Psoas muscle (tissue), 8 donors: Measurements from ENCODE around the gene CDH7. TPM values are rescaled to one million over a fixed set of nuclear protein-coding genes. Genes with fewer than 3 reads are reported as not detected.

Source experiments
- ATAC-seq, 4 donors: fragments of 200-7000 bp; cut with Tn5 transposase; one replicate each; pipeline ENCODE4 v1.9.1; 2020; ENCODE audit warnings: moderate library complexity in 3 of 4, mild to moderate bottlenecking in 2 of 4
- DNase-seq, 2 donors: peaks; one replicate each; pipeline ENCODE4 v3.0.0-alpha.2; 2020
- H3K27ac ChIP-seq: fragments of 200-600 bp; one replicate; pipeline ENCODE4 v1.8.0; 2022
- H3K27me3 ChIP-seq, 3 donors: fragments of 200-600 bp in 1 of 3; one replicate each; pipeline versions ENCODE4 v1.6.1 to v1.8.0; 2013 to 2022; ENCODE audit warnings: low read length in 2 of 3, mild to moderate bottlenecking in 2 of 3, moderate library complexity in 1 of 3; ENCODE audit not compliant: insufficient read depth in 3 of 3
- H3K36me3 ChIP-seq, 2 donors: fragments of 200-600 bp in 1 of 2; one replicate each; pipeline versions ENCODE4 v1.6.1 to v1.8.0; 2013 to 2022; ENCODE audit warnings: low read depth in 1 of 2, mild to moderate bottlenecking in 1 of 2, moderate library complexity in 1 of 2; ENCODE audit not compliant: insufficient read depth in 1 of 2
- H3K4me1 ChIP-seq: fragments of 200-600 bp; one replicate; pipeline ENCODE4 v1.8.0; 2022
- H3K4me3 ChIP-seq: fragments of 200-600 bp; one replicate; pipeline ENCODE4 v1.8.0; 2022; ENCODE audit warnings: mild to moderate bottlenecking
- H3K9me3 ChIP-seq: fragments of 200-600 bp; one replicate; pipeline ENCODE4 v1.8.0; 2022
- CTCF ChIP-seq: fragments of 200-600 bp; IDR thresholded peaks from one replicate; pipeline ENCODE4 v1.8.0; 2022; ENCODE audit warnings: antibody characterized with exemption
- WGBS, 3 donors: extraction: QIAGEN DNeasy Blood & Tissue Kit; methylation state at CpG; one replicate each; pipeline versions ENCODE4 v1.1.6 to v1.1.7; 2013; 5-methylcytosine and 5-hydroxymethylcytosine counted together
- intact Hi-C, 2 donors: fragments of 100-400 bp; cut with DNase I; formaldehyde crosslinking; loops; one replicate each; pipeline versions ENCODE4 v1.11.0 to v1.14.2; 2022
- polyA plus RNA-seq, 3 donors: library from polyadenylated mRNA; stranded (reverse); fragments of 200-250 nt; gene quantifications; one replicate each; pipeline ENCODE4 v1.2.3, GENCODE V29; 2013
- total RNA-seq, 4 donors: library from RNA; stranded (reverse); fragmentation: NEBNext Ultra II Directional in 2 of 4; extraction: Animal tissue kit (Norgen Biotek cat#: 25700) in 2 of 4; gene quantifications; one replicate each; pipeline versions ENCODE4 v1.2.1 to v1.2.4, GENCODE V29; 2021 to 2023
- donor health status: healthy with polysubstance abuse.
- donor health status: DM: no; HTN: no; CAD: no; lungs with moderate emphysema.
- donor health status: Bipolar disorder and iron deficiency.
- donor health status: healthy.
- donor health status: DM: yes; HTN: yes; CAD: no.
- donor health status: DM: no; HTN: no; CAD: no.
- donor health status: DM: no; HTN: no; CAD: no.
- donor health status: DM: yes; HTN: yes; CAD: no.

Gene CDH7
- total and polyA plus RNA-seq, 7 donors = under 0.01 TPM; not detected in 6

- no peak for TF ChIP-seq CTCF
- 66 to 79% (median 74%) methylated on average over 4 of the region's 4 CpGs for WGBS, 3 donors
- H3K9me3 ChIP-seq = no peaks in the 10 kb centered on the region
- no peak overlapping the region for H3K27ac ChIP-seq
- no peaks in the 10 kb centered on the region for H3K4me1 ChIP-seq
- DNase-seq (no peak), ATAC-seq (no peak)
- no peak overlapping the region for H3K4me3 ChIP-seq
- H3K27me3 ChIP-seq = no peaks in the 10 kb centered on the region
- intact Hi-C loops = no loop called here
- no peaks in the 10 kb centered on the region for H3K36me3 ChIP-seq
Observed at GRCh38 chr18:65792456-65793074, 41.8 kb downstream of the CDH7 start.

DNA sequence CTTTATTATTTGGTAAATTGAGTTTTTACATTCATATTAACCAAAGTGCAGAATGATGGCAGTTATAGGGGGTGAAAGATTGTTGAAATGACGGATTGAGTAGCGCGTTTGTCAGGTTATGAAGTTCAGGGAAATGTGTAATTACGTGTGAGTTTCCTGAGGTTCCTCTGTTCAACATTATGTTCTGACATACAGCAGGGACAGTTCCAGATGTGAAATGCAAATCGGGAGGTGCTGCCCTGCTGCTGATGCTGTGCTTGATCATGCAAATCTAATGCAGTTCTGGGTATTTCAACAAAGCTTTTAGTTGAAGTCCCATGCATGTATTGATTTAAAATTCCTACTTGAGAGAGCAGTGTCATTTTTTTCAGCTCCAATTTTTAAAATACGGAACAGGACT lies 57.9 kb downstream of the CDH7 start:
- TF ChIP-seq CTCF = no peak
- no peaks in the 10 kb centered on the region for H3K4me1 ChIP-seq

DNA sequence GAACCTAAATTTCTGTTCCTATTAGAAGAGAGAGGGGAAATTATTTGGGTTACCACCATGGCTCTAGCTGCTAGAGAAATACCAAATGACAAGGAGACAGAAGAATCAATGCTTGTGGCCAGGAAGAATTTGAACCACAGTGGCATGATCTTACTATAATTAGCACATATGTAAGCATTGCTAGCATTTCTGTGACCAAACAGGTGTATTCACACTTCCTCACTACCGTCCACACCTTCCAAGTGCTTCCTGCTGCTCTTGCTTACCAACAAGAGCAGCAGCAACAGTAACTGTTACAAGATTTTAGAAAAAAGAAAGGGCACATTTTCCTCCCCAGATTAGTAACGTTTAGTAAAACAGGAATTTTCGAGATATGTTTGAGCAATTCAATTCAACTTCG lies 60.5 kb downstream of the CDH7 start:
- H3K27me3 ChIP-seq = no peaks in the 10 kb centered on the region
- H3K4me1 ChIP-seq = no peaks in the 10 kb centered on the region
- intact Hi-C loops = no loop called here
- DNase-seq = no peak
- no peaks in the 10 kb centered on the region for H3K9me3 ChIP-seq
- ATAC-seq = no peak
- H3K27ac ChIP-seq = no peak overlapping the region
- no peaks in the 10 kb centered on the region for H3K36me3 ChIP-seq
- WGBS, 3 donors = 63 to 69% (median 67%) methylated on average over 4 of the region's 4 CpGs
- no peak for TF ChIP-seq CTCF
- H3K4me3 ChIP-seq = no peak overlapping the region

More for the DNA sequence above, 57.9 kb downstream of the CDH7 start:
- no peak for ATAC-seq
- intact Hi-C loops = no loop called here
- no peak for DNase-seq
- Histone ChIP-seq H3K4me3 (no peak overlapping the region), H3K27ac (no peak overlapping the region), H3K9me3 (no peaks in the 10 kb centered on the region), H3K36me3 (no peaks in the 10 kb centered on the region), H3K27me3 (no peaks in the 10 kb centered on the region)
- WGBS, 3 donors = 61 to 71% (median 65%) methylated on average over 6 of the region's 6 CpGs

- DNase-seq (no peak), ATAC-seq (no peak)
- Histone ChIP-seq H3K27me3 (no peaks in the 10 kb centered on the region), H3K27ac (no peak overlapping the region), H3K9me3 (no peaks in the 10 kb centered on the region), H3K36me3 (no peaks in the 10 kb centered on the region), H3K4me1 (no peaks in the 10 kb centered on the region), H3K4me3 (no peak overlapping the region)
- 63 to 80% (median 75%) methylated on average over 2 of the region's 2 CpGs for WGBS, 3 donors
- TF ChIP-seq CTCF = no peak
- intact Hi-C loops = no loop called here
Observed at GRCh38 chr18:65815506-65815905, 64.7 kb downstream of the CDH7 start.

DNA sequence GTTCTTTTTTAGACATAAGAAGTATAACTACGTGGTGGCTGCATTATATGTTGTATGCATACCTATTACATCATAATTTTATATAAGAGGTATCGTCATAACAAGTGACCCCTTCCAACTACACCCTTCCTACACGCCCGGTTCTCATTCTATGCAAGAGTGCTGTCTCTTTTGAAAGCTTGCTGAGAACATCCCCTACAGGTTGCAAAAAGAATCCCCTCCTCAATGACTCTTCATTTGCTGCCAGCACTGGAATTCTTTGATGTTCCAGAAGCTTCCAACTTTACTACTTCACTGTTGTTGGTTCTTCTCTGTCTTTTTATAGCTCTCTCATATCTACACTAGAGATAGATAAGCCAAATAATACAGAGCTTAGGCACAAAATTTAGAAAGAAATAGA lies 66.4 kb downstream of the CDH7 start:
- WGBS, 3 donors = 58 to 73% (median 59%) methylated on average over 4 of the region's 4 CpGs
- no peak for ATAC-seq

More for the DNA sequence above, 66.4 kb downstream of the CDH7 start:
- no peaks in the 10 kb centered on the region for H3K27me3 ChIP-seq
- intact Hi-C loops = no loop called here
- H3K4me1 ChIP-seq = no peaks in the 10 kb centered on the region
- H3K27ac ChIP-seq = no peak overlapping the region
- TF ChIP-seq CTCF = no peak
- no peaks in the 10 kb centered on the region for H3K36me3 ChIP-seq
- no peaks in the 10 kb centered on the region for H3K9me3 ChIP-seq
- H3K4me3 ChIP-seq = no peak overlapping the region
- no peak for DNase-seq
